ENCODE measurements around the gene ARF1. TPM values are rescaled to one million over a fixed set of nuclear protein-coding genes. Genes with fewer than 3 reads are reported as not detected.

The ARF1 gene
- polyA plus RNA-seq, 1 donor (not counting 4 experiments of a cell fraction or from before 2014, with no cell fraction given) = 295 TPM

GRCh38 chr1:228085287-228085951 lies 2.9 kb downstream of the ARF1 start:
- TF ChIP-seq EZH2 (IDR thresholded peaks at IDR 0.05; ENCODE audit: low read length) (no peak), CTCF (optimal IDR thresholded peaks at IDR 0.05 in 1 of 3, IDR thresholded peaks at IDR 0.05 in 1 of 3, conservative IDR thresholded peaks at IDR 0.05 in 1 of 3; ENCODE audit: extremely low read depth in 1 of 3, insufficient read depth in 2 of 3, low read length in 3 of 3) (no peak)
- Histone ChIP-seq H3K9me3 (ENCODE audit: control insufficient read depth, low read depth, low read length) (no peaks in the 10 kb centered on the region), H3K4me2 (ENCODE audit: control insufficient read depth, extremely low read depth, insufficient read depth, low read depth, low read length) (peak overlapping the region; percentile 85), H3K9me1 (ENCODE audit: control insufficient read depth, extremely low read depth, insufficient read depth, low read length) (peaks cover 11% of the 10 kb centered on the region), H3K36me3 (ENCODE audit: control insufficient read depth in 2 of 2, extremely low read depth in 1 of 2, insufficient read depth in 2 of 2, low read length in 2 of 2) (peaks cover 7 to 33% of the 10 kb centered on the region in 2 experiments), H3K27me3 (ENCODE audit: control insufficient read depth, extremely low read depth, insufficient read depth, low read length) (no peaks in the 10 kb centered on the region), H2AFZ (ENCODE audit: control insufficient read depth, low read length) (no peak overlapping the region), H3K4me1 (ENCODE audit: control insufficient read depth, extremely low read depth, insufficient read depth, low read length) (peaks cover 64% of the 10 kb centered on the region), H3K79me2 (ENCODE audit: control insufficient read depth, insufficient read depth, low read length) (peaks cover 92% of the 10 kb centered on the region), H4K20me1 (ENCODE audit: control insufficient read depth, extremely low read depth, insufficient read depth, low read length) (peaks cover 63% of the 10 kb centered on the region), H3K27ac (ENCODE audit: control insufficient read depth, insufficient read depth, low read length) (peak overlapping the region; percentile 88), H3K4me3 (ENCODE audit: control insufficient read depth in 2 of 3, extremely low read depth in 1 of 3, insufficient read depth in 2 of 3, low read depth in 1 of 3, low read length in 3 of 3) (peak overlapping the region in 2 of 3 experiments; percentile 60 to 84), H3K9ac (ENCODE audit: control insufficient read depth, extremely low read depth, insufficient read depth, low read length) (peak overlapping the region; percentile 95)
- dilution Hi-C loops (cut with MboI; ENCODE audit: extremely low pct_ligation_motif_present, low sequenced_read_pairs) = no loop called here
- no peak for DNase-seq (ENCODE audit: low read depth, low spot score)
- no peak for FAIRE-seq

GRCh38 chr1:228087771-228088251 lies 5.3 kb downstream of the ARF1 start:
- peak overlapping the region; percentile 49 for H3K4me2 ChIP-seq (ENCODE audit: control insufficient read depth, extremely low read depth, insufficient read depth, low read depth, low read length)

More at GRCh38 chr1:228087771-228088251, 5.3 kb downstream of the ARF1 start:
- peaks cover 77% of the 10 kb centered on the region for H3K4me1 ChIP-seq (ENCODE audit: control insufficient read depth, extremely low read depth, insufficient read depth, low read length)
- H3K9me3 ChIP-seq (ENCODE audit: control insufficient read depth, low read depth, low read length) = no peaks in the 10 kb centered on the region
- H3K4me3 ChIP-seq (ENCODE audit: control insufficient read depth in 2 of 3, extremely low read depth in 1 of 3, insufficient read depth in 2 of 3, low read depth in 1 of 3, low read length in 3 of 3) = peak overlapping the region in 1 of 3 experiments; percentile 12
- dilution Hi-C loops (cut with MboI; ENCODE audit: extremely low pct_ligation_motif_present, low sequenced_read_pairs) = no loop called here
- DNase-seq (ENCODE audit: low read depth, low spot score) (no peak), FAIRE-seq (peak; percentile 73)
- H2AFZ ChIP-seq (ENCODE audit: control insufficient read depth, low read length) = no peak overlapping the region
- peaks cover 86% of the 10 kb centered on the region for H4K20me1 ChIP-seq (ENCODE audit: control insufficient read depth, extremely low read depth, insufficient read depth, low read length)
- H3K36me3 ChIP-seq (ENCODE audit: control insufficient read depth in 2 of 2, extremely low read depth in 1 of 2, insufficient read depth in 2 of 2, low read length in 2 of 2) = peaks cover 12 to 51% of the 10 kb centered on the region in 2 experiments
- H3K9ac ChIP-seq (ENCODE audit: control insufficient read depth, extremely low read depth, insufficient read depth, low read length) = peak overlapping the region; percentile 23
- peaks cover 100% of the 10 kb centered on the region for H3K79me2 ChIP-seq (ENCODE audit: control insufficient read depth, insufficient read depth, low read length)
- TF ChIP-seq EZH2 (IDR thresholded peaks at IDR 0.05; ENCODE audit: low read length) (no peak), CTCF (optimal IDR thresholded peaks at IDR 0.05 in 1 of 3, IDR thresholded peaks at IDR 0.05 in 1 of 3, conservative IDR thresholded peaks at IDR 0.05 in 1 of 3; ENCODE audit: extremely low read depth in 1 of 3, insufficient read depth in 2 of 3, low read length in 3 of 3) (no peak)
- H3K27ac ChIP-seq (ENCODE audit: control insufficient read depth, insufficient read depth, low read length) = peak overlapping the region; percentile 55
- peaks cover 15% of the 10 kb centered on the region for H3K9me1 ChIP-seq (ENCODE audit: control insufficient read depth, extremely low read depth, insufficient read depth, low read length)
- no peaks in the 10 kb centered on the region for H3K27me3 ChIP-seq (ENCODE audit: control insufficient read depth, extremely low read depth, insufficient read depth, low read length)

All from keratinocyte (primary cell).